CD4-positive, alpha-beta T cell treated with Interleukin-12 subunit alpha and Interleukin-12 subunit beta, for 1 hour (primary cell): ENCODE data around the gene HRK.
"Not testable (repeated sequence)": the region's sequence is repeated elsewhere in the genome, so short reads cannot be mapped to it uniquely, and the experiment has no call there.

ENCODE experiments used
- DNase-seq: peaks from one replicate; pipeline ENCODE4 v3.0.0-alpha.2; 2020

The HRK gene

GRCh38 chr12:116814766-116815165, 66.5 kb downstream of the HRK start:
- DNase-seq, result not testable (repeated sequence)

DNA sequence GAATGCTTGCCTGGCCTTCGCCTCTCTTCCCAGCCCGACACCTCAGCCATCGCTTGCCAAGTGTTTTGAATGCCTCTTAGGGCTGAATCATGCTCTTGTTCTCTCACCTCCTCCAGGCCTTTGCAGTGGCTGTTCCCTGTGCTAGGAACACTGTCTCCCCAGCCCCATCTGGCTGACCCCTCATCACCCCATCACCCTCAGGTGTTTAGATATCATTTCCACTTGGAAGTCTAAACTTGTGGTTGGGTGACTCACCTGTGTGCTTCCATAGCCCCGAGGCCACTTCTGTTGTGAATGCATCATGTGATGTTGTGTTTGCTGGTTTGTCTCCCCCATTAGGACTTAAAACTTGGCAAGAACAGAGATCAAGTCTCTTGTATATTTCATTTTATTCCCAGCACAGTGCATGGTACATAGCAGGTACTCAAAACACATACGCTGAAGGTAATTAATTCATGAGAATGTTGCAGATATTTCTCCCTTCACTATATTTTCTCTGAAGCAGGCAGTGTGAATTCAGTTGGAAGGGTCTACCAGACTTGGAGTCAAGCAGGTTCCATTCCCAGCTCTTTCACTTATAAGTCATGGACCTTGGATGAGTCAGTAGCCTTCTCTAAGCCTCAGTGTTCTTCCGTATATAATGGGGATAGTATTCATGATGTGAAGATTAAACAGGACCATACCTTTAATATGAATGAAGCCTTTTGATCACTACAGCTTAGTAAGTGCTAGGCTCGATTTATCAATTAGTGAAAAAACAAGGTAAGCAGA, 67.8 kb downstream of the HRK start:
- DNase-seq, result no peak

DNA sequence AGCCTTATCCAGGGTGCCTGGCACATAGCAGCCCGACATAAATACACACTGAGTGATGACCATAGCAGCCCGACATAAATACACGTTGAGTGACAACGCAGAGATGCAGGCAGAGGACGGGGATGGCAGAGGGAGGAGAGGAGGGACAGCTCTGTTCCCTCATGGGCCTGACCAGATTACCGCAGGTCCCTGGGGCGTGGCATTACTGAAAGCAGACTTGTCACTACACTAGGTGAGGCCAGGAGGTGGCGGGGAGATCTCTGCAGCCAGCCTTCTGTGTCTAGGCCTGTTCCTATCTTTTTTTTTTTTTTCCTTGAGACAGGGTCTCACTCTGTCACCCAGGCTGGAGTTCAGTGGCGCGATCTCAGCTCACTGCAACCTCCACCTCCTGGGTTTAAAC, 69.0 kb downstream of the HRK start:
- DNase-seq, result no peak

GRCh38 chr12:116808113-116809105, 72.8 kb downstream of the HRK start:
- DNase-seq, result no peak

DNA sequence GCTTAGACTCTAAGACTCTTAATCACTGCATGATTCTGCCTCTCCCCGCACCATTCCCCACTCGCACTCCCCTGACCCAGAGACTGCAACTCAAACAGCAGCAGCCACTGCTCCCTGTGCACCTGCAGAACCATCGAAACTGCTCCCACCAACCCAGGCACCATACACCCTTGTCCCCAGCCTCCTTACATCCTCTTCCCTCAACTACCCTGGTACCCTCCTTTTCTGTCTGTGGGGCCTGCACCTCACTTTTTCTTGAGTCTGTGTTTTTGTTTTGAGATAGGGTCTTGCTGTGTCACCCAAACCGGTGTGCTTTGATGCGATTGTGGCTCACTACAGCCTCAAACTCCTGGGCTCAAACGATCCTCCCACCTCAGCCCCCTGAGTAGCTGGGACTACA, 73.7 kb downstream of the HRK start:
- no peak for DNase-seq

DNA sequence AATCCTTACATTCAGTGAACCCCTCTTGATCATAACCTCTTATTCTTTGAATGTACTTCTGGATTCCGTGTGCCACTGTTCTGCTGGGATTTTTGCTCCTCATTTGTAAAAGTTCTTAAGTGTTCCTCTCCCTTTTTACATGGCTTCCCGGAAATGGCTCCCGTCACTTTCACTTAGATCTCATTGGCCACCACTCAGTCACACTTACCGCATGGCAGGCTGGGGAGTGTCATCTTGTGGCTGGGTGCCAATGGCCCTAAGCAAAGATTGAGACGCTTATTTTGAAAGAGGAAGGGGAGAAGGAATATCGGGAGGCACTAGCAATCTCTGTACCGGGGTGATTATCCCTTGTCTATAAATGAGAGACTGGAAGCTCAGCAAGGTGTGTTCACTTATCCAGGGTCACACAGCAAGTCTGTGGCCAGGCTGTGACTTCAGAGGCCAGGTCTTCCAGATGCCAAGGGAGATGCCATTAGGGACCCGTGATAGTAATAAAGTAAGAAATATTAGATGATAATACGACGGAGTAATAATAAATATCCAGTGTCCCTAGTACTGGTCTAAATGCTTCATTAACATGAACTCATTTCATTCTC, 74.3 kb downstream of the HRK start:
- DNase-seq, result no peak
